Stimulated activated CD4-positive, alpha-beta T cell treated with anti-CD3 and anti-CD28 coated beads, Interleukin-2, amount 100 ng/mL, for 48 hours (primary cell): ENCODE data around the gene RBM44.
"Not testable (repeated sequence)": the region's sequence is repeated elsewhere in the genome, so short reads cannot be mapped to it uniquely, and the experiment has no call there.

Experiments used
- DNase-seq, 2 donors: peaks; one replicate each; pipeline ENCODE4 v3.0.0-alpha.2; 2020

Gene RBM44

DNA sequence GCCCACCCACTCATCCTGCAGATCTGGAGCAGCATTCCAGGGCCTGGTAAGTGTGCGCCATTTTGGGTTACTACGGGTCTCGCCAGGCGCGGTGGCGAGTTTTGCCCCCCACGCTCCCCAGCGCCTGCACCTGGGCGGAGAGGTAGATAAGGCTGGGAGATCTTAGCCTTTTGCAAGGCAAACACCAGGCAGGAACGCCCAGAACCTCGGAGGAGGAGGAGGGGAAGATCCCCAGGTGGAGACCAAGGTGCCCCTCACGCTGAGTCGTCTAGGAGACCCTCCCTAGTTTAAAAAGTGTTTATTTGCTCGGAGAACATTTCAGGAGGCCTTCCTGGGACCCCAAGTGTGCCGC lies 60.5 kb downstream of the RBM44 start:
- DNase-seq = no peak

DNA sequence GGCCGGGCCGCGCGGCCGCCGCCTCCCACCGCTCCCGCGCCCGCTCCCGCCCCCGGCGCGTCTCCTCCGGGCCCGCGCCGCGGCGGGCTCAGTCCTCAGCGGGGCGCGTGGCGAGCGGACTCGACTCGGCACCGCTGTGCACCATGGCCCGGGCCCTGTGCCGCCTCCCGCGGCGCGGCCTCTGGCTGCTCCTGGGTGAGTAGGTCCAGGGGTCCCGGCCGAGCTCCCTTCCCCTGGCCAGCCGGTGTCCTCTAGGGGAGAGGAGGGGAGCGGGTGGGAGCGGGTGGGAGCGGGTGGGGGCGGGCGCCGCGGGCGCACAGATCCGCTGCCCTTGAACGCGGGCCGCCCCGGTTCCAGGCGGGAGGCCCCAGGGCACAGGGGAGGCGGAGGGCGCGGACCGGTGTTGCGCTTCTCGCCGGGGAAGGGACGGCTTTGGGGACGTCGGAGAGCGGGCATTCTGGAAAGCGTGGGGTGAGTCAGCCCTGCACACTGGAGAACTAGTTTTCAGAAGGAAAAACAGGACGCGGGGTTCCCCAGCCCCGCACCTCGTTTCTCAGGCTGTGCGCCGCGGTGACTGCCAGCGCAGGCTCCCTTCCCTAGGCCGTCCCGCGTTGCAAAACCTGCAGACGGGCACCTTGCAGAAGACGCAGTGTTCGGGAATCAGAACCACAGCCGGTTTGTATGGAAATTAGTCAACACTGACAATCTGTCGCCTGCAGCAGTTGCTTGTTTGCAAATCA lies 61.1 kb downstream of the RBM44 start, which contains the start of gene RAMP1:
TSS of gene RAMP1 (plus strand) at position 91 of the 740 bp plus-strand sequence. CDS start at position 144, 53 bp downstream.
- DNase-seq = no peak

DNA sequence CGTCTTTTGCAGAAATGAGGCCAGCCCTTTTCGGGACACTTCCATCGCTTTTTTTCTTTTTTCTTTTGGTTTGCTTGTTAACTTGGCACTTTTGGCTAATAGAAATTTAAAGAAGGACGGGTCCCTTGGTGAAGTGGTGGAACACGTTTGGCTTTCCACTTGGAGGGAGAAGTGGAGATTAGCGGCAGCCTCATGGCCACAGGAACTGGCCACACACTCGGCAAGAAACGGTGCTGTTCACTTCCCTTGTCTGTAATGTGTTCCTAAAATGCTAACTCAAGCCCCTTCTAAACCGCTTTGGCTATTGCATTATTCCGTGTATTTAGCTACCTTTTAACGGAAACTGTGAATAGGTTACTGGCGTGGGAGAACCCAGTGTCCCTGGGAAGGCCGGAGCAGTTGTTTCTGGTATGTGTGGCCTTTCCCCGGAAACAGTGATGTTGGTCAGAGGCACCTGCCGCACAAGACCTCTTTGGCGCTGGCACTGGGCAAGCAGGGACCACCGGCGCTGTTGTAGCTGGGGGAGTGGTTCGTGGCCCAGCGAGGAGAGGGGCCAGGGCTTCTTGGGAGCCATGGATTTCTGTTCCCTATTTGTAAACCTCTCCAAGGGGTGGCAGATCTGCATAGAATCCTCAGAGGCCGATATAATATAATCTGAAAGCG lies 61.8 kb downstream of the RBM44 start:
- DNase-seq = no peak

DNA sequence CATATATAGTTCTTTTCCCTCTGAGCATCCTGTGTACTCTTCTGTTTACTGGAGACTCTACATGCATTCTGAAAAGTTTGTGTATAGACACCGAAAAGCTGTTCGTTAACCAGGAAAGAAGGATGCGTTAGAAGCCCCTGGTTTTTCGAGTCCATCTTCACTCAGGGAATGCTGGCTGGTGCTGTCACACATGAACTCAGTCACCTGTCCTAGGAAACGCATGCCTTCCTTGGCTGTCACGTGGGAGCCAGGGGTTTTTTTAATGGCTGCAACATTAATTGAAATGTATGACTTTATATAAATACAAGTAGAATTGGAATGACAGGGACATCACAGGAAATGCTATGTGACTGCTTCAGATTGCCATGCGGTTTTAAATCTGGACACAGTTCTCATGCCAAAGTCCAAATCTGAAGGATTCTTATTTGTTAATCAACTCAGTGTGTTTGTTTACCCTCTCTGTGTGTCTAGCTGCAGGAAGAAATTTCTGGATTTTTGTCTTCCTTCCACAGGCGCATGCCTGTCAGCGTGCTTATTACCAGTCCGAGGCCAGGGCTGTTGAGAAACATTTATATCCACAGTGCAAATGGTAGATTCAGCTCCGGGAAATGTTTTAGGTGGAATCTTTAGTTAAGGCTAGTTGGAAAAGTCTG lies 63.4 kb downstream of the RBM44 start:
- DNase-seq = no peak

DNA sequence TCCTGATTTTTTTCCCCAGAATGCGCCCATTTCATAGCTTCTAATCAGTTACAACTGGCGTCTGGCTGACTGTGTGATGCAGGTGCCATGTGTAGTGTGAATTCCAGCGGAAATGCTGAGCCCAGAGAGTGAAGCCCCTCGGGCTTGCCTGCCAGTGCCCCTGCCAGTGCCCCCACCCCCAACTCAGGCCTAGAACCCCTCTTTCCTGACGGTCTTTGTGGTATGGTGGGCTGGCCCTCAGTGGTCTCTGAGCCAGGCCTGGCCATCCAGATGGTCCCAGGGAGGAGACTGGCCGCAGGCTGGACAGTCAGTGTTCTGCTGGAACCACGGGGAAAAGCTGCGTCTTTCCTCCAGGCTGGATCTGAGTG lies 63.9 kb downstream of the RBM44 start:
- DNase-seq = no peak

DNA sequence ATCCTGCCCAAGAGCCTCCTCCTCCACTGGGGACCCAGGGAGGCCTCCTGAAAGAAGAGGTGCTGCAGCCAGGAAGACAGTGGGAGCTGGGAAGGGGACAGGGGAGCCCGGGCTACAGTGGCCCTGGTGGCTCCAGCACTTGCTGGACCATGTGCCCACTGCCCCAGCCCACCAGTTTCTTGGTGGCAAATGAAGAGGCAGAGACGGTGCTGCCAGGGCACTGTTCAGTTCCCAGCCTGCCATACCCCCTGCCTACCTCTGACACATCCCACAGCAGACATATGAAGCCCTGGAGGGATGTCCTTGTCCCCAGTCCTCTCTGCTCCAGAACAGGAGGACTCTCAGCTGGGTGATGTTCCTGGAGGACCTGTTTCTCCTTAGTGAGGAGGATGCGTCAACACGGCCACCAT lies 64.5 kb downstream of the RBM44 start:
- DNase-seq = no peak

DNA sequence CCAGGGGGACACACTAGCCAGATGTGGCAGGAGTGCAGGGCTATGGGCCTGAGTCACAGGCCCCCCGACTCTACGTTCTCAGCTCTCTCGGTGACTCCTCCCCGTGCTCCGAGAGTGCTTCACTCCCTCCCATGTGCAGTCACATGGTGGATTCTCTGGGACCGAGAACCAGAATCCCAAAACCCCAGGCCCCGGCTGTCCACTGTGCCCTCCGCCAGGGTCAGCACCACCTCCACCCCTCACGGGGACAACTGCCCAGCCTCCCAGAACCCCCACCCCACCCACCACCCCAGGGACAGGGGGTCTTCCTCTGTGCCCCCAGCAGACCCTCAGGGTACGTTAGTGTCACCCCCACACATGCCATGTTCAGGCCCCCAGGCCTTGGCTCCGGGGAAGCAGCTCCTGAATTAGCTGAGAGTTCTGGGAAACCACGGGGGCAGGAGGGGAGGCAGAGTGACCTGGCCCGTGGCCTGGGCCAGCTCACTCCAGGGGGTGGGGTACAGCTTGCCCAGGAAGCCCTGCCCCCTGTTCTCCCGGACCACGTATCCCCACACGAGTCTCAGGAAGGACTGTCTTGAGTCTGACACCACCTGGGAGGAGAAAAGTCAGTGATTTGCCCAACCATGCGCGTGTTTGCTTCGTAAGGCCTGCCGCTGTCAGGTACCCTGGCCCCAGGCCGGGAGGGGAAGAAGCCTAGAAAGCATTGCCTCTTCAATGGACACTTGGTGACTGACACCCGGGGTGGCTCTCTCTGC lies 65.3 kb downstream of the RBM44 start:
- no peak for DNase-seq

DNA sequence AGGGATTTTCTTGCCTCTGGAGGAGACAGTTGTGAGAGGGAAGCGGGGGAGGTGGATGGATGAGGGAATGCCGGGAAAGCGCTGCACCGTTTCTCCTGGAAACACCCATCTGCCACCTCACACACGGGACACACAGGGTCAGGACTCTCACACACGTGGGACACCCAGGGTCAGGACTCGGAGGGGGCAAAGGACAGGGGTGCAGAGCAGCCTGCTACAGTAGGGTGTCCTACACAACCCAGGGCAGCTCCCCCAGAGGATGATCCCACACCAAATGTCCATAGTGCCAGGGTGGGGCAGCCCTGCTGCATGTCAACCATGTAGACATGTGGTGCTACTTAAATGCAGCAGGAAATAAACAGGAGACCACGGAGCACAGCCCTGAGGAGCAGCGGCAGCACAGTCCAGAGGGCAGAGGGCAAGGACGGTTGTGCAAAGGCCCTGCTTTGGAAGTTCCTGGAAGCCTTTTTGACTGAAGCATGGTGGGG lies 65.9 kb downstream of the RBM44 start:
- no peak for DNase-seq

DNA sequence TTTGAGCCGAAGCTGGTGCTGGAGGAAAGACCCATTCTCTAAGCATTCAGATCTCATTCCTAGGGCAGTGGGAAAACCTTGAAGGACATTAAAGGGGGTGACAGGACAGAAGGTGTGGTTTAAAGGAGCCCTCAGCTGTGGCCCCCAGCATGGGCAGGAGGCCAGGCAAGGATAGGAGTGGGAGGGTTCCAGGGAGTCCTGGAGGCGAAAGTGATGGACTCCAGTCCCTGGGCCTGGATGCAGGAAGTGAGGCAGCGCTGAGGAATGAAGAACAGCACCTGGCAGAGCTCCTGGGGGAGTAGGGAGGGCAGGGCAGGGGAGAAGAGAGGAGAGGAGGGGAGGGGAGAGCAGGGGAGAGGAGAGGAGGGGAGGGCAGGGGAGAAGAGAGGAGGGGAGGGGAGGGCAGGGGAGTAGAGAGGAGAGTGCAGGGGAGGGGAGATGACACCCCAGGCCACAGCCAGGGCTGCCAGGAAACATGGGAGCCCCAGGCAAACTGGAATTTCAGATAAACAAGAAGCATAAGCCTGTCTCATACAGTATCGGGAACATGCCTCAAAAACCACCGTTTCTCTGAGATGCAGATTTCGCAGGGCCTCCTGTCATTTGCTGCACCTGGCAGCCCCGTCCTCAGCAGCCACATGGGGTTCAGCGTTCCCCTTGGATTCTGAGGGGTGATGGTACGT lies 66.5 kb downstream of the RBM44 start:
- DNase-seq = no peak

DNA sequence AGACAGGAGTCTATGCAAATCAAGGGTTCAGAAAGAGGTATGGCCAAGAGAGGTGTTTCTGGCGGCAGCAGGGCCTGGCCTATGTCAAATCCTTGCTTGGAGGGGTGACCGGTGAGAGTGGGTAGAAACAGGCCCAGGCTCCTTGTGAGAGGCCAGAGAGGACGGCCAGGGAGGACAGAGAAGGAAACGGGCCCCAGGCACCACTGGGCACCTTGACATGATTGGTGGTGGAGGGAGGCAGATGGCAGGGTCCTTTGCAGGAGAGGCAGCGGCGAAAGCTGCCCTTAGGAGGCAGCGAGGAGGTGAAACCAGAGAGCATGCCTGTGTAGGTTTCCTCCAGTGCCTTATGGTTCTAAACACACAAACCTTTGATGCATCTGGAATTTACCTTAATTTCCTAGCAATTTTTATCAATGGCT lies 67.1 kb downstream of the RBM44 start:
- DNase-seq = no peak

DNA sequence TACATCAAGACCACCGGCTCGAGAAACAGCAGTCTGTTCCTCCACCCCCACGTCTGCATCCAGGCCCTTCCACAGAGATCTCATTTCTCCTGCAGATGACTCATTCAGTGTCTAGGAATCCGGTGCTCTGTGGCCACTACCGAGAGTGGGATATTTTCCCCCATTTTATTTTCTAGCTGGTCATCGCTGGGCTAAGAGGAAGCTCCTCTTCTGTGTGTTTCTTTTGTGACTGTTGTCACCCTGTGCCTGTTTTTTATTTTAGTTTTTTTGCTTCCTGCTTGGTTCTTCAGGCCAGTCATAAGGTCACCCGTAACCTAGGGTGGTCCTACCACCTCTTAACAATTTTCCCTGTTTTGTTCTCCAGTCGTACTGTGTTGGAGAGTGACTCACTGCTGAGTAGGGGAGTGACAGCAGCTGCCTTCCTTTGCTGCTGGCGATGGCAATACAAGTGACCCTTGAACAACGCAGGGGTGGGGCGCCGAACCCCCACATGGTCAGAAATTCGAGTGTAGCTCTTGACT lies 67.6 kb downstream of the RBM44 start:
- DNase-seq = no peak

DNA sequence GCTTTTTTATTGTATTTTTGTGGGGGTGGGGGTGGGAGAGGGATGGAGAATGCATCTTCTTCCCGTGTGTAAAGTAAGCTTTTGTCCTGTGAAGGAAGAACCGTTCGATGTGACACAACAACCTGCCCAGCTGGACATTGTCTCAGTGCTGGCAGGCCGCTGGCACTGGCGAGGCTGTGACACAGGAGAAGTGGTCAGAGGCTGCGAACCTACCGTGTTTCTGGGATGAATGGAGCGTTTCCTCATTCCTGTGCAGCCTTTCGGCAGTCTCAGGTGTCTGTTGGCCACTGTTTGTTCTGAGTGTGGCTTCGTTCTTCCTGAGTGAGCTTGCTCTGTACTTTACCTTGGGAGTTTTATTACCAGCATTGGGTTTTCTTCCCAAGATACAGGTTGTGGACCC lies 68.9 kb downstream of the RBM44 start:
- no peak for DNase-seq

DNA sequence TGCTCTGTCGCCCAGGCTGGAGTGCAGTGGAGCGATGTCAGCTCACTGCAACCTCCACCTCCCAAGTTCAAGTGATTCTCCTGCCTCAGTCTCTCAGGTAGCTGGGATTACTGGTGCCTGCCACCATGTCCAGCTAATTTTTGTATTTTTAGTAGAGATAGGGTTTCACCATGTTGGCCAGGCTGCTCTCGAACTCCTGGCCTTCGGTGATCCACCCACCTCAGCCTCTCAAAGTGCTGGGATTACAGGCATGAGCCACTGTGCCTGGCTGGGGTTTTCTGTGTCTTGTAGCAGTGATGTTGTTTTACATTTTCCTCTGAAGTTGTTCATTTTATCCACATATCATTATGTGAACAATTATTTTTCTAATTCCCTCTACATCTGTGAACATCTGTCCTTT lies 69.5 kb downstream of the RBM44 start:
- not testable (repeated sequence) for DNase-seq

DNA sequence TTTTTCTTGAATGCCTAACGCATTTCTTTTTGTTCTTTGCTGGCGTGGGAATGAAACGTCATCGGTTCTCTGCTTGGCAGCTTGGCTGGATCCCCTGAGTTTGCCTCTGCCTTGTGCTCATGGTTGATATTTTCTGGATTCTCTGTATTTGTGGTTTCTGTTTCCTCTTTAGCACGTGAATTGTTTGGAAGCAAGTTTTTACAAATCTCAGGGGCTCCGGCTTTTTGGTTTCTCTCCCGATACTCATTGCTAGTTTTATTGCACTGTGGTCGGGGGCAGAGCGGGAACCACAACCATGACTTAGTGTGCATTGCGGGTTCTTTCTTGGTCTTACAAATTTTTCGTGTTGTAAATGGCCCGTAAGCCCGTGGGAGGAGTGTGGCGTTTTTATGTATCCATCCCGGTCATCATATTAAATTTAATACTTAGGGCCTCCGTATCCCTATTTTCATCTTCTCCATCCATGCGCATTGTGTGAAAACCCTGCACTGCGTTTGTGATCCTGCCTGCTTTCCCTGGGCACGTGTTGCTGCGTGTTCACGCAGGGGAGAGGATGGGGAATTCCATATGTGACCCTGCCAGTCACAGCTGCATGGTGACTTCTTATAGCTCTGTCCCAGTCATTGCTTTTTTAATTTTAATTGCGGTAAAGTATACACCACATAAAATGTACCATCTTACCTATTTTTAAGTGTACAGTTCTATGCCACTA lies 70.2 kb downstream of the RBM44 start:
- DNase-seq = no peak

DNA sequence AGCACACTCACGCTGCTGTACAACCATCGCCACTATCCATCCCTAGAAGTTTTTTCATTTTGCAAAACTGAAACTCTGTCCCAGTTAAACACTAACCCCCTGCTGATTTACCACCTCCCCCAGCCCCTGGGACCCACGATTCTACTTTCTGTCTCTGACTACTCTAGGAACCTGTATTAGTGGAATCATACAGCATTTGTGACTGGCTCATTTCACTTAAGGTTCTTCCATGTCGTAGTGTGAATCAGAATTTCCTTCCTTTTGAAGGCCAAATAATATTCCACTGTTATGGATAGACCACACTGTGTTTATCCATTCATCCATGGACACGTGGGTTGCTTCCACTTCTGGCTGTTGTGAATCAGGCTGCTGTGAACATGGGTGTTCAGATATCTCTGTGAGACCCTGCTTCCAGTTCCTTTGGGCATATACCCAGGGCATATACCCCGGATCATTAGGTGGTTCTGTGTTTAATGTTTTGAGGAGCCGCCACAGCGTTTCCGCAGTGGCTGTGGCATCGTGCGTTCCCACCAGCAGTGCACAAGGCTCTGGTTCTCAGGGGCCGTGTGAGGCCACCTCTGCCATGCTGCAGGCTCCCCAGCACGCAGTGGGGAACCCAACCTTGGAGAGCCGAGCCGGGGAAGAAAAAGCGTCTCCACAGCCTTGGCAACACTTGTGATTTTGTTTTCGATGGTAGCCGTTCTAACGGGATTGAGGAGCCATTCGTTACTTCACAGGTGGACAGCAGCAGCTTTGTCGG lies 70.9 kb downstream of the RBM44 start:
- no peak for DNase-seq

DNA sequence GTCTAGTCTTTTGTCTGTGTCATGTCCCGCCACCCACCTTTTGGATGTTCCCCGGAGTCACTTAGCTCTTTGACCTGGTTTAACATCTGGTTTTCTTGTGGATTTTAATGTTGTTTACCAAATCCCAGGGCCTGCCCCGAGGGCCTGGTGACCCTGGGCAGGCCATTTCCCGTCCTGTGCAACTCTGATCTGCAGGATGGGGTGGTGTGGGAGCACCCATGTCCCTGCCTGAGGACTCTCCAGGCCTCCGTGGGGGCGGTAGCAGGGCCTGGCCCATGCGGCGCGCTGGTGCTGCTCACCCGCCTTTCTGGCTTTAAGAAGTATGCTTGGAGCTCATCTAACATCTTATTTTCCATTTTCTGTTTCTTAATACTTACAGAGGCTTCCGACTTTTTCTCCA lies 71.5 kb downstream of the RBM44 start:
- no peak for DNase-seq

DNA sequence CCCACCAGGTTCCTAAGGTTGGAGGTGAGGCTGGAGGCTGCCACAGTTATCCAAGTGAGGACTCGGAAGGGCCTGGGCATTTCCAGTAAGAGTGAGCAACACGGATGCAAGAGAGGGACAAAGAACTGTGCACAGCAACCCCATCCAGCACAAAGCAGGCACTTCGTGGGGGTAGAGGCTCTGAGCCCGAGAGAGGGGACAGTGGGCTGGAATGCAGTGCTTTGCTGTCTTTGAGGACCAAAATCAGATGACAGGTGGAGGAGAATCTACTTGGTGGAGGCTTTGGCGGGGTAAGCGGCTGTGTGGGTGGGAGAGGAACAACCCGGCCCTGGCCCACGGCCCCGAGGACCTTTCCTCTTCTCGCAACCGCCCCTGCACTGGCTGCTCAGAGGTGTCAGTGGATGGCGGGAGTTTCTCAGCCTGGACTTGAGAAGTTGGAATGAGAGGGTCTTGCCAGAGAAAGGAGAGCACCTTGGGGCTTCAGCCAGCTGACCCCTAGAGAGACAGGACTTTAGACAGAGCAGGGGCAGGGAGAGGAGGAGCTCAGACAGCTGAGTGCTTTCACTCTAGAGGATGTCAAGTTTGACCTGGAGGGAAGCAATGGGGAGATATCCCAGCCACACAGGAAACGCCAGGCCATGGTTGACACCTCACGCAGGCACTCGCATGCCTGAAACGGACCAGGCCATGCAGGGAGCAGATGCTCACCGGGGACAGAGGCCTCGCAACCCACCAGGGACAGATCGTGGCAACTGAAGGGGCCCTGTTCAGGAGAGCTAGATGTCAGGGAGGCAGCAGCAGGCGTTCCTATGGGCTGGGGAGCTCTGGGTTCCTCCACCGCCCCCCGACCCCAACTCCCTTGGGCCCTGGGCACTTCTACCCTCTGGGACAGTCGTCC lies 72.4 kb downstream of the RBM44 start:
- DNase-seq = no peak

DNA sequence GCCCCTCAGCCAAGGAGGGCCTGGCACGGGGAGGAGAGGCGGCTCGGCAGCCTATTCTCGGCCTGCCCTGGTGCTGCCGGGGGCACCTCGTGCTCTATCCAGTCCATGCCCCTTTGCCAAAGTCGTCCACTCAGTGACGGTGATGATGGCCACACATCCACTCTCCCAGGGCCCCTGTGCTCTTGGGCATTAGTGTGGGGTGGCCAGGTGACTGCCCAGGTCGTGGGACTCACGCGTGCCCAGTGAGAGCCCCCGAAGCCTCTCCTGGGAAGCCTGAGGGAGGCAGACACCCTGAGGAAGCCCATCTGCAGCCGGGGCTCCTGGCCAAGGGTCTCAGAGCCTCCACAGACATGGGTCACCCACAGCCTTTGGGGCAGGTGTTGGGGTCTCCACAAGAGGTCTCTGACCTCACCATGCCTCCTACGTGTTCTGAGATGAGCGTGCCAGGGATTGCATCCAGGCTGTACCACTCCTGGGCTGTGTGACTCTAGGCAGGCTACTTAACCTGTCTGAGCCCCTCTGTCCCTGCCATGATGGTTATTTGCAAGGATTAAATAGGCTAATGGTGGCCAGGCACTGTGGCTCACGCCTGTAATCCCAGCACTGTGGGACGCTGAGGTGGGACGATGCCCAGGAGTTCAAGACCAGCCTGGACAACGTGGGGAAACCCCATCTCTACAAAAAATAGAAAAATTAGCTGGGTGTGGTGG lies 73.8 kb downstream of the RBM44 start:
- DNase-seq = no peak

DNA sequence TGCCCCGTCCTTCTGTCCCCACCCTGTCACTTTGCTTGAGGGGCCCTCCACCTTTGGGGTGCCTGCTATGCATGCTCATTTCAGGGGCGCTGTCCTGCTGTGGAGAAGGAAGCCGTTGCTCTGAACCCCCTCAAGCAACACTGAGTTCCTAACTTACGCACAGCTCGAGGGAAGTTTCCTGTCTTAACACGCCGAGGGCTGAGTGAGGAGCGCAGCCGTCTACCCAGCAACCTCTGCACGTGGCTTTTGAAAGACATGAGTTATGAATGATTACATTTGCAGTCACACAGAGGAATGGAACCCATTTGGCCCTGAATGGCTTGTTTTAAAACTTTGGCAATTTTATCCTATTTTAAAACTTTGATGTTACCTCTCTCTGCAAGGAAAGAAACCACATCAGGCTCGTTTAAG lies 74.8 kb downstream of the RBM44 start:
- DNase-seq = no peak
